NCI-H1092 treated with DMSO at 0.1 percent for 48 hours (cell line): ENCODE measurements around the gene MYO7A.

ENCODE experiments used
- DNase-seq: peaks from one replicate; lab custom pipeline; 2025; lab: John Stamatoyannopoulos, UW

MYO7A gene

DNA sequence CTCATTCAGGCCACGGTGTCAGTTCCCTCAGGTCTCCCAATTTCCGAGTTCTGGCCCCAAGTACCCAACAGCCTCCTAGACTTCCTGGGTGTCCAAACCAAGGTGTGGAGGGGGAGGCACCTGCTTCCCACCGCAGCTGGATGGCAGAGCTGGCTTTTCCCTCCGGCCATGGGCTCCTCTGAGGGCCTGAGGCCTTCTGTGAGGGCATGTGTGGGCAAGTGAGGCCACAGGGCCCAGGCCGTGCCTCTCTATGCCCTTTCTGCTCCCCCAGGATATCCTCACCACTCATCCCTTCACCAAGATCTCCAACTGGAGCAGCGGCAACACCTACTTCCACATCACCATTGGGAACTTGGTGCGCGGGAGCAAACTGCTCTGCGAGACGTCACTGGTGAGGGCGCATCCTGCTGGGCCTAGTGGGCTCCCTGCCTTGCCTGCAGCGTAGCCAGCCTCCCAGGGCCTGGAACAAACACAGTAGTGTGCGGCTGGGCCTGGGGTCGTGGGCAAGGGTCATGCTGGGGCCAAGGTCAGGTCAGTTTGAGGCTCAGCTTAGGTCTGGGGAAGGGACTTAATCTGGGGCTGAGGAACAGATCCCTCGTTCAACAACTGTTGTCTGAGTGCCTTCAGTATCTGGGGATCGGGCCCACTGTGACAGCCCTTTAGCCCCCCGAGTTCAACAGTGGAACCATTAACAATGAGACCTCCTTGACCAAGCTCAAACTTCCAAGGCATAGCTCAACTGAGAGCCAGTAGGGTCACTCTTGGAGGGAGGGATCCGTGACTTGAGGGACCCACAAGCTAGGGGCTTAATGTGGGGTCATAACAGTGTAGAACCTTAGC lies 85.8 kb downstream of the MYO7A start:
- DNase-seq, result no peak

DNA sequence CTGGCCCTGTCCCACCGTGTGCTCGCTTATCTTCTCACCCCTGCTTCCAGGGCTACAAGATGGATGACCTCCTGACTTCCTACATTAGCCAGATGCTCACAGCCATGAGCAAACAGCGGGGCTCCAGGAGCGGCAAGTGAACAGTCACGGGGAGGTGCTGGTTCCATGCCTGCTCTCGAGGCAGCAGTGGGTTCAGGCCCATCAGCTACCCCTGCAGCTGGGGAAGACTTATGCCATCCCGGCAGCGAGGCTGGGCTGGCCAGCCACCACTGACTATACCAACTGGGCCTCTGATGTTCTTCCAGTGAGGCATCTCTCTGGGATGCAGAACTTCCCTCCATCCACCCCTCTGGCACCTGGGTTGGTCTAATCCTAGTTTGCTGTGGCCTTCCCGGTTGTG lies 86.5 kb downstream of the MYO7A start:
- no peak for DNase-seq

- no peak for DNase-seq
Measured at GRCh38 chr11:77215106-77215505, 87.1 kb downstream of the MYO7A start.

DNA sequence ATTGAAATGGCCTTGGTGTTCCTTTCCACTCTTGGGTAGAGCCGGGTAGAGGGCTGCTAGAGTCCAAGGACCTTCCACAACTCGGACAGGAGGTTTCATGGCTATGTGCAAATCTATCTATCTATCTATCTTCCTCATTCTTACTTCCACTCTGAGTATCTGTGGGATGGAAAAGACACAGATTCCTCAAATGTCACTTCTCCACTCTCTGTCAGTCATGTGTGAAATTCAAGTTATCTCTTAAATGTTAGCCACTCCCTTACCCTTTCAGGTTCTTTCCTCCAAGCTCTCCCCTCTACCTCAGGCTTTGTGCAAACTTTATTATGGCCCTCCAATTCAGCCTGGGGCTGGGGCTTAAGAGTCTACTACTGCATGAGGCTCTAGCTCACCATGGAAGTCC lies 89.1 kb downstream of the MYO7A start:
- no peak for DNase-seq

DNA sequence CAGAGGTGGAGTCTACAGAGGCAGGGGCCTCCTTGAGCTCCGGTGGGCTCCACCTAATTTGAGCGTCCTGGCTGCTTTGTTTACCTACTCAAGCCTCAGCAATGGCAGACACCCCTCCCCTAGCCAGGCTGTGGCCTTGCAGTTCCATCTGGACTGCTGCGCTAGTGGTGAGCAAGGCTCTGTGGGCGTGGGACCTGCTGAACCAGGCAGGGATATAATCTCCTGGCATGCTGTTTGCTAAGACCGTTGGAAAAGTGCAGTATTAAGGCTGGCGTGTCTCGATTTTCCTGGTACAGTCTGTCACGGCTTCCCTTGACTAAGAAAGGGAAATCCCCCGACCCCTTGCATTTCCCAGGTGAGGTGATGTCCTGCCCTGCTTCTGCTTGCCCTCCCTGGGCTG lies 95.8 kb downstream of the MYO7A start:
- DNase-seq, result no peak

DNA sequence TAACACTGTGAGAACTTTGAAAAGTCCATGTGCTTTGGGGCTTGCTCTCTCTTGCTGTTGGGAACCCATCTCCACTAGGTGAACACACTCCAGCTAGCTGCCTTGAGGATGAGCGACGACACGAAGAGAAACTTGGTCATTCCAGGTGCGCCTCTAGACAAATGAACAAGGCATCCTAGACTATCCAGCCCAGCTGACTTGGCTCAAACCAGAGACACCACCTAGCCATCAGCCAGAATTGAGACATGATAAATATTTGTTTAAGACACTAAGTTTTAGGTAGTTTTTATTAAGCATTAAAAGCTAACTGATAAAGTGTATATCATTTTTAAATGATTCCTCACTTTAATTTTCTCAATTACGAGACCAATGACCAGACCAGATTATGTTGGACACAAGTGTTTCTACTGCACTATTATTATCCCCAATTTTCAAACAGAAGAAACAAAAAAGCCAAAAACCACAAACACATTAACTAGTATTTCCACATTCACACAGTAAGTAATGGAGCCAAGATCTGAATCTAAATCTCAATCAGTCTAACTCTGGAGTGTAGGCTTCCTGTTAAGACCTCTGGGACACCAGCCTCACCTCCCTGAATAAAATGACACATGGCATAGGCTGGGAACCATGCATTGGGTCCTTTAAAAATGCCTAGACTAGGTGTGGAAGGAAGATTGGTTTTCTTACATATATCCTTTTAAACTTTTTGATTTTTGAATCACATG lies 103.0 kb downstream of the MYO7A start:
- no peak for DNase-seq

DNA sequence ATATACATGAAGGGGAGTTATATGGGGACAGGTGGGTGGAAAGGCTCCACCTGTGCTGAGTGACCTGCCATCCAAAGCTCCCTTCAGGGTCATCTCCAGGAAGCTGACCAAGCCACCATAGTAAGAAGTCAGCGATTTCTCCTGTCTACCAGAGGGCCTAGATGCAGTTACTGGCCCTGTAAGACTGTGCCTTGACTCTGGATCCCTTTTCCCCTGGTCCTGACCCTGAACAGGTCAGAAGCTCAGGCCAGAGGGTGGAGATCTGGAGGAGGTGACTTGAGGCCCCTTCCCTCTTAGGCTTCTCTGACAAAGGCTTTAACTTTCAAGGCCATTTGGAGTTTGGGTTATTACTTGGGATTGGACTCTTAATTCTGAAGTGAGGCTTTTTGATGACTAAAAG lies 103.8 kb downstream of the MYO7A start:
- DNase-seq, result no peak

DNA sequence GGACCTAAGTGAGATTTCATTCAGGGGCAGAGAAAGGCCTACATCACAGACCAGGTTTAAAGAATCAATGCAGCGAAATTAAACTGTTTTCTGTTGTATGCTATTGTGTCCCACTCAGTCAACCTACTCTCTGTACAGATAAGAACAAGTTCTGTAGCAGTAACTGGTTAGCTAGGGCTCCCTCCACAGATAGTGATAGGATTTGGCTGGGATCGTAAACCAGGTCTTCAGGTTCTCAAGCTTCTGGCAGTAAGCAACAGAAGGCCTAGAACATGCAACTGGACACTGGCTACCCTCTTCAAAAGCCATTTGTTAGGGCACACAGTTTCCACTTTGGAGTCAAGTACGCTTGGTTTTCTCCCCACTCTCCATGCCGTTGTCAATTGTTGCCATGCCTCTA lies 104.2 kb downstream of the MYO7A start:
- no peak for DNase-seq

- no peak for DNase-seq
Measured at GRCh38 chr11:77233011-77233410, 105.0 kb downstream of the MYO7A start.

GRCh38 chr11:77236901-77237300 lies 108.9 kb downstream of the MYO7A start:
- no peak for DNase-seq

DNA sequence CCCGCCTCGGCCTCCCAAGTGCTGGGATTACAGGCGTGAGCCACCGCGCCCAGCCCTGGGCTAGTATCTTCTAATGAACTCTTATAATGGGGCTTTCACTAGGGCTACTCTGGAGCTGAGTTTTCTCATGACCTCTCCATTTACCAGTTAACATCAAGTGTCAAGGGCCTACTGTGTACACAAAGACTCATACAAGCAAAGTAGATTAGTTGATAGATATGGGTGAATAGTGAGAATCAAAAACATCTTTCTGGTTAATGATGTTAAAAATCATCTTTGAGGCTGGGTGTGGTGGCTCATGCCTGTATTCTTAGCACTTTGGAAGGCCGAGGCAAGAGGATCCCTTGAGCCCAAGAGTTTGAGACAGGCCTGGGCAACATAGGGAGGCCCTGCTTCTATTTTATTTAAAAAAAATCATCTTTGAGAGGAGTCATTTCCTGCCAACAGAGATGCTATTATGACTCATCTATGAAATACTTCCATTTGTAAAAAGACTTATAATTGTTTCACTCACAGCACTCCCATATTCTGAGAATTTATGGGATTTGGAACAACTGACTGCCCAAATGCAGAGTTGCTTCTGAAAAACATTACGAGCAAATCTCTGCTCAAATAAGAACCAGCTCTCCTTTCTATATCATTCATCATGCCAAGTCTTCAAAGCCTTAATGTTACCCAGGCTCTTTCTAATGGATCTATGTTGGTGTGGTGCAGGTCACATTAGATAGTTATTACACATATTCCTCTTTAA lies 116.4 kb downstream of the MYO7A start:
- DNase-seq, result no peak

DNA sequence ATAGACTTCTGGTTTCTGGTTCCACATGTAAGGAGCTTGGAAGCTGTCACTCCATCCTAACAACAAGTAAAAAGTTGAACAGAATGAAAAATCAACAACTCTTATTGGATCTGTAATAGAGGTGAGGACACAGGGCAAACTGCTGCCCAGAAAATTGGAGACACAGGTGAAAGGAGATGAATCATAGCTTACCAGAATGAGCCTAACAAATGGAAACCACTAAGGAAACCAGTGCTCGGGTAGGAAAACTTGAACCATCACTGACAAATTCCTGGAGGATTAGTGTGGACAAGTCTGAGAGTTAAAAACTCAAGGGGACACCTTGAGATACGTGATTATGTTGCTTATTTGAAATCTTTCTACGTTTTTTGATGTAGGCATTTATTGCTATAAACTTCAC lies 121.4 kb downstream of the MYO7A start:
- no peak for DNase-seq

DNA sequence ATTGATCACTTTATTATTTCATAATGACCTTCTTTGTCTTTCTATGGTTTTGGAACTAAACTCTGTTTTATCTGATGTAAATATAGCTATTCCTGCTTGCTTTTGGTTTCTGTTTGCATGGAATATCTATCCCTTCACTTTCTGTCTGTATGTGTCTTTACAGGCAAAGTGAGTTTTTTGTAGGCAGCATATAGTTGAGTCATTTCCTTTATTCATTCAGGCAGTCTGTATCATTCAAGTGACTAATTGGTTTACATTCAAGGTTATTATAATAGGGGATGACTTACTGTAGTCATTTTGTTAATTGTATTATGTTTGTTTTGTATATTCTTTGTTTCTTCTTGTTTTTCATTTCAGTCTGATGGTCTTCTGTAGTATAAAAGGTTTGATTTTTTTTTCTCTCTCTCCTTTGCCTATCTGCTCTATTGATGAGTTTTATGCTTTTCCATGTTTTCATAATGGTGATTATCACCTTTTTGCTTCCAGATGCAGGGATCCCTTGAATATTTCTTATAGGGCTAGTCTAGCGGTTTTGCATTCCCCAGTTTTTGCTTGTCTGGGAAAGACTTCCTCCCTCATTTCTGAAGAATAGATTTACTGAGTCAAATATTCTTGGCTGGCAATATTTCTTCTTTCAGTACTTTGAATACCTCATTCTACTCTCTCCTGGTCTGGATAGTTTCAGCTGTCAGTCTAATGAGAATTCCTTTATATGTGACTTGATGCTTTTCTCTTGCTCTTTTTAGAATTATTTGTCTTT lies 123.0 kb downstream of the MYO7A start:
- no peak for DNase-seq

DNA sequence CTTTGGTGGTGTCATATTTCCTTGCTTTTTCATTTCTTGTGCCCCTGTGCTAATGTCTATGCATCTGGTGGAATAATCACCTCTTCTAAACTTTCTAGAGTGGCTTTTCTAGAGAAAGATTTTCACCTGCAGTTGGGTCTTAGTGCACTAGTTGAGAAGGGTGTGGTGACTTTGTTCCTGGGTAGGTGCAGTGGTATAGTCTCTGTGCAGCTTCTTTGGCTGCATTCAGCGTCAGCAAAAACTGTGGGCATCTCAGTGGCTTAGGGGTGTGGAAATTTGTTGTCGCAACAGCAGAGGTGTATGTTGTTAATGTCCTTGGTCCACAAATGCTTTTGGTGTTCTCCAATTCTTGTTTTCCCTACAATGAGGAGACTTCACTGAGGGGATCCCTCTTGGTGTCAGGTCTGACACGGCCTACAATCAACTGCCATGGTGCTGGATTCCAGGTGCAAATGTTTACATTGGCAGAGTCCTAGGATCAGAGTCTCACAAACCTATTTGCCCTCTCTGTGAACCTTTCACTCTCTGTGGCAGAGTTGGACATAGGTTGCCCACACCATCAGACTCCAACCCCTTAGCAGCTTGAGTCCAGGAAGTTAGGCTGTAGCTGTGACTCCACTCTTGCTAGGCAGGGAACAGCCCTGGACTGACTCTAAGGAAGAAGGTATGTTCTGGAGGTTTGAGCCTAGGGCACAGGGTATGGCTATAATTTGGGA lies 124.7 kb downstream of the MYO7A start:
- DNase-seq, result no peak

GRCh38 chr11:77253690-77254089 lies 125.6 kb downstream of the MYO7A start:
- no peak for DNase-seq

- DNase-seq, result no peak
Measured at GRCh38 chr11:77259641-77260040, 131.6 kb downstream of the MYO7A start.

DNA sequence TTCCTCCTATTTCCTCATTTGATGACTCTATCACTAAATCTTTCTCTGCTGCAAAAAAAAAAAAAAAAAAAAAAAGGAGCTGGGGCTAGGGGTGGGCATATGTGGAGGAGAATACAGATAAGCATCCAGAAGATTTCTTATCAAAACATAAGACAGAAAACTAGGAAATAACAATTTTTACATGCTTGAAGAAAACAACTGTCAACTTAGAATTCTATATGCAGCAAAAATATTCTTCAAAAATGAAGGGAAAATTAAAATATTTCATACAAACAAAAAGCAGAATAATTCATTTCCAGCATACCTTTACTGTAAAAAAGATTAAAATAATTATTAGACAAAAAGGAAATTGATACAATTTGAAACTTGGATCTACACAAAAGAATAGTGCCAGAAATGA lies 134.8 kb downstream of the MYO7A start:
- no peak for DNase-seq
